ENCODE measurements around the gene KCTD1. TPM values are rescaled to one million over a fixed set of nuclear protein-coding genes. Genes with fewer than 3 reads are reported as not detected.
A peak's percentile ranks its signal among the peaks of the same experiment; 100 is the strongest.

KCTD1 gene
- total and polyA plus RNA-seq, 10 of the 15 experiments (the other 5 are each of a cell fraction or from before 2014, with no cell fraction given): 1.5 to 13.4 (median 5.5) TPM

DNA sequence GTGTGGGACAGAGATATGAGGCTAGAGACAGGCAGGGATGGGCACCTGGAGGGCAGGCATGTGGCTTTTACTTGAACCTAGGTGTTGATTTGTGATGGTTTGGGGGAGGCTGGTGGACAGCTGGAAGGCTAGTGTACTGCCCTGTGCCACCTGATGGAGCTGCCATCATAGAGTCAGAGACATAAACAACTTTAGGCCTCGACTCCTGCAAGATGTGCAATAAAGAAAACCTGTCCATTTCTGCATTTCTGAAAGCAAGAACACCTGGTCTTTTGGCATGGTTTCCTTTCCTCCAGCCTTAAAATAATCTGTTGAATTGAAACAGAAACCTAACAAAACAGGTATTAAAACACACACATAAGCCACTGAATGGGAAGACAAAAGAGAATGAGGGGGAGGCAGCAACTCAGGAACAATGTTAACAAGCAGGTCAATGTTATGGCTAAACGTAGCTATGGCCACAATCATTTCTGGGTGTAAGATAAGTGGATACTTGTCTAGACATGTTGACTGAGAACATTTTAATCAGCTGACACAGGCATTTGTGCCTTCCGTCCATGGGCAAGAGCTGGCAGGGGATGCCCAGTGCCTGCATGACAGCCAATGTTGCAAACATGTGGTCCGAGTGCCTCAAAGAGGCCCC is 87.8 kb downstream of the KCTD1 start (continued):
- TF ChIP-seq JUND (IDR thresholded peaks at IDR 0.05; ENCODE audit: low read depth, low read length): no peak
- TF ChIP-seq NRF1 (conservative IDR thresholded peaks at IDR 0.05; ENCODE audit: low read depth, low read length): no peak
- peak; percentile 33; the same call in 1 of the 2 replicates for TF ChIP-seq ZNF687 (IDR thresholded peaks at IDR 0.05)
- peak; percentile 65 for TF ChIP-seq RUNX3 (IDR thresholded peaks at IDR 0.05; ENCODE audit: low read length)
- TF ChIP-seq POU2F2 (IDR thresholded peaks at IDR 0.05; ENCODE audit: borderline replicate concordance, low read depth, low read length): no peak
- TF ChIP-seq IKZF2 (IDR thresholded peaks at IDR 0.05): peak; percentile 92 to 93; a peak in 2 of 4 replicates
- peak; percentile 65 for TF ChIP-seq NFIC (IDR thresholded peaks at IDR 0.05; ENCODE audit: low read depth, low read length)
- TF ChIP-seq ZNF24 (IDR thresholded peaks at IDR 0.05): no peak
- TF ChIP-seq IKZF1 (conservative IDR thresholded peaks at IDR 0.05): peak; percentile 69
- TF ChIP-seq HDAC2 (IDR thresholded peaks at IDR 0.05): no peak
- TF ChIP-seq IRF4 (IDR thresholded peaks at IDR 0.05; ENCODE audit: low read depth, low read length): no peak
- TF ChIP-seq MTA2 (IDR thresholded peaks at IDR 0.05; ENCODE audit: low read depth): peak; percentile 87
- no peak for TF ChIP-seq GABPA (IDR thresholded peaks at IDR 0.05; ENCODE audit: low read depth)
- TF ChIP-seq PKNOX1 (IDR thresholded peaks at IDR 0.05): 0 out of 2 replicates have a peak, but pooled peaks have one; percentile 22
- no peak for TF ChIP-seq SUPT20H (IDR thresholded peaks at IDR 0.05; ENCODE audit: borderline replicate concordance, control insufficient read depth, low read depth, low read length)
- TF ChIP-seq, protein P1, sequence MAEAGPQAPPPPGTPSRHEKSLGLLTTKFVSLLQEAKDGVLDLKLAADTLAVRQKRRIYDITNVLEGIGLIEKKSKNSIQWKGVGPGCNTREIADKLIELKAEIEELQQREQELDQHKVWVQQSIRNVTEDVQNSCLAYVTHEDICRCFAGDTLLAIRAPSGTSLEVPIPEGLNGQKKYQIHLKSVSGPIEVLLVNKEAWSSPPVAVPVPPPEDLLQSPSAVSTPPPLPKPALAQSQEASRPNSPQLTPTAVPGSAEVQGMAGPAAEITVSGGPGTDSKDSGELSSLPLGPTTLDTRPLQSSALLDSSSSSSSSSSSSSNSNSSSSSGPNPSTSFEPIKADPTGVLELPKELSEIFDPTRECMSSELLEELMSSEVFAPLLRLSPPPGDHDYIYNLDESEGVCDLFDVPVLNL (IDR thresholded peaks at IDR 0.05; ENCODE audit: low read depth, low read length): no peak
- TF ChIP-seq NKRF (conservative IDR thresholded peaks at IDR 0.05): no peak
- TF ChIP-seq NR2C2 (IDR thresholded peaks at IDR 0.05; ENCODE audit: borderline replicate concordance, control insufficient read depth, insufficient read length, low read depth): no peak
- TF ChIP-seq MLLT1 (IDR thresholded peaks at IDR 0.05): 0 out of 2 replicates have a peak, but pooled peaks have one; percentile 48
- TF ChIP-seq YY1 (IDR thresholded peaks at IDR 0.05; ENCODE audit: low read depth, low read length): 0 out of 2 replicates have a peak, but pooled peaks have one; percentile 52
- TF ChIP-seq NFYB (IDR thresholded peaks at IDR 0.05; ENCODE audit: insufficient read depth, low read depth, low read length): no peak
- TF ChIP-seq ZNF622 (IDR thresholded peaks at IDR 0.05): no peak
